T-cell (primary cell): ENCODE results near the gene GNG14. TPM values are rescaled to one million over a fixed set of nuclear protein-coding genes. Genes with fewer than 3 reads are reported as not detected.

Source experiments
- ATAC-seq, 4 experiments: fragments of 200-7000 bp in 3 of 4; fragments of 150-1000 bp in 1 of 4; cut with Tn5 transposase; replicated peaks in 1 of 4; 1 replicate in 3 of 4; 2 replicates in 1 of 4; pipeline ENCODE4 v1.10.0; 2021; ENCODE audit warnings: moderate library complexity in 3 of 4, mild to moderate bottlenecking in 2 of 4, moderate number of reproducible peaks in 1 of 4
- CTCF ChIA-PET, 2 donors: fragments of 300-600 bp; sonication (Branson Sonifier 250); formaldehyde crosslinking; loops; one replicate each; lab custom pipeline; 2022; ENCODE audit warnings: antibody characterized with exemption in 2 of 2; lab: Charles Lee
- POLR2A ChIA-PET, 2 donors: fragments of 300-600 bp; sonication (Branson Sonifier 250); formaldehyde crosslinking; loops; one replicate each; lab custom pipeline; 2022; ENCODE audit warnings: antibody characterized with exemption in 2 of 2; lab: Charles Lee
- DNase-seq, 35 experiments: peaks; one replicate each; pipeline versions ENCODE4 v3.0.0 to v3.0.0-alpha.2; 2013 to 2023
- H3K27ac ChIP-seq: one replicate; pipeline ENCODE4 v1.5.1; 2013; ENCODE audit warnings: low read length
- H3K27me3 ChIP-seq, 2 experiments: replicated peaks in 1 of 2; 1 replicate in 1 of 2; 2 replicates in 1 of 2; pipeline versions ENCODE4 v1.6.1 to v1.7.0; 2013; ENCODE audit warnings: low read length in 1 of 2, mixed read lengths in 1 of 2; ENCODE audit not compliant: control insufficient read depth in 2 of 2, insufficient read depth in 2 of 2; ENCODE audit errors: extremely low read depth in 1 of 2
- H3K36me3 ChIP-seq, 2 donors: 1 replicate in 1 of 2; 2 replicates in 1 of 2; pipeline versions ENCODE4 v1.6.1 to v1.7.0; 2013; ENCODE audit warnings: low read length in 1 of 2; ENCODE audit not compliant: control insufficient read depth in 2 of 2, insufficient read depth in 1 of 2; ENCODE audit errors: extremely low read depth in 1 of 2
- H3K4me1 ChIP-seq, 2 experiments: 1 replicate in 1 of 2; 2 replicates in 1 of 2; pipeline versions ENCODE4 v1.6.1 to v1.7.0; 2013; ENCODE audit warnings: low read length in 2 of 2, mixed read lengths in 1 of 2; ENCODE audit not compliant: insufficient read depth in 2 of 2, control insufficient read depth in 1 of 2; ENCODE audit errors: extremely low read depth in 1 of 2
- H3K4me3 ChIP-seq, 2 donors: 1 replicate in 1 of 2; 2 replicates in 1 of 2; pipeline versions ENCODE4 v1.5.1 to v1.7.0; 2013; ENCODE audit warnings: mild to moderate bottlenecking in 2 of 2, low read length in 1 of 2, moderate library complexity in 1 of 2; ENCODE audit not compliant: control insufficient read depth in 1 of 2; ENCODE audit errors: extremely low read depth in 1 of 2
- H3K9me3 ChIP-seq: 2 replicates; pipeline ENCODE4 v1.7.0; 2013
- H3K27ac Mint-ChIP-seq, 2 donors: one replicate each; pipeline ENCODE4 v1.8.0; 2020 to 2021; ENCODE audit warnings: mild to moderate bottlenecking in 2 of 2, mixed read lengths in 2 of 2
- H3K27me3 Mint-ChIP-seq, 2 donors: one replicate each; pipeline ENCODE4 v1.8.0; 2021 to 2022; ENCODE audit warnings: mixed read lengths in 2 of 2
- H3K36me3 Mint-ChIP-seq: one replicate; pipeline ENCODE4 v1.8.0; 2021; ENCODE audit warnings: mixed read lengths
- H3K4me1 Mint-ChIP-seq, 3 donors: one replicate each; pipeline ENCODE4 v1.8.0; 2020 to 2022; ENCODE audit warnings: mixed read lengths in 3 of 3, mild to moderate bottlenecking in 1 of 3
- H3K4me3 Mint-ChIP-seq, 3 donors: one replicate each; pipeline ENCODE4 v1.8.0; 2020 to 2022; ENCODE audit warnings: mild to moderate bottlenecking in 3 of 3, mixed read lengths in 3 of 3, moderate library complexity in 3 of 3
- H3K9me3 Mint-ChIP-seq, 3 donors: one replicate each; pipeline ENCODE4 v1.8.0; 2020 to 2022; ENCODE audit warnings: mixed read lengths in 3 of 3
- WGBS: methylation state at CpG from one replicate; pipeline ENCODE4 v1.1.5; 2013; ENCODE audit warnings: missing lambda C conversion rate; ENCODE audit not compliant: insufficient coverage; 5-methylcytosine and 5-hydroxymethylcytosine counted together
- total RNA-seq, 35 experiments: library from RNA in 6 of 35; stranded (reverse) in 6 of 35; fragments of 120-200 nt in 1 of 35; gene quantifications; one replicate each; pipeline versions ENCODE4 v1.2.1 to v1.2.4 and lab custom pipeline; 2013 to 2026

Gene GNG14
- total RNA-seq, 5 donors from 2014 or later (not counting 1 experiment from before 2014, with no cell fraction given) = not detected

- no peaks in the 10 kb centered on the region for H3K9me3 ChIP-seq
- ATAC-seq (no peak), DNase-seq (no peak)
- Mint-ChIP-seq H3K9me3 (no peaks in the 10 kb centered on the region), H3K36me3 (peaks cover 9% of the 10 kb centered on the region), H3K27ac (peak overlapping the region in 1 of 2 donors; percentile 57), H3K4me1 (peaks cover 0 to 2% (median 0%) of the 10 kb centered on the region in 3 donors), H3K4me3 (no peak overlapping the region), H3K27me3 (no peaks in the 10 kb centered on the region)
- ChIA-PET POLR2A (no interaction called here), CTCF (interaction anchor here in 1 of 2 donors (0.5 kb wide), 1 partner anchor 9 kb away, joined by 7 read pairs; no protein-coding TSS in a partner anchor)
- WGBS = 86% methylated on average over 4 of the region's 10 CpGs
- no peaks in the 10 kb centered on the region for H3K4me1 ChIP-seq
- no peak overlapping the region for H3K27ac ChIP-seq
- H3K4me3 ChIP-seq = no peak overlapping the region
- peaks cover 4 to 7% of the 10 kb centered on the region in 2 donors for H3K36me3 ChIP-seq
- H3K27me3 ChIP-seq = no peaks in the 10 kb centered on the region
These were observed 41.2 kb upstream of the GNG14 start for GRCh38 chr19:12646551-12646950.

- Mint-ChIP-seq H3K9me3 (no peaks in the 10 kb centered on the region), H3K4me1 (peaks cover 0 to 2% (median 0%) of the 10 kb centered on the region in 3 donors), H3K27me3 (no peaks in the 10 kb centered on the region), H3K4me3 (no peak overlapping the region), H3K36me3 (peaks cover 13% of the 10 kb centered on the region), H3K27ac (peak overlapping the region in 1 of 2 donors; percentile 57)
- 82% methylated on average over 3 of the region's 8 CpGs for WGBS
- H3K27me3 ChIP-seq = no peaks in the 10 kb centered on the region
- peaks cover 4 to 12% of the 10 kb centered on the region in 2 donors for H3K36me3 ChIP-seq
- H3K9me3 ChIP-seq = no peaks in the 10 kb centered on the region
- H3K27ac ChIP-seq = no peak overlapping the region
- peak in 2 of 4 experiments; percentile 14 to 17 for ATAC-seq
- no peak for DNase-seq
- H3K4me3 ChIP-seq = no peak overlapping the region
- H3K4me1 ChIP-seq = no peaks in the 10 kb centered on the region
- POLR2A ChIA-PET = no interaction called here
- CTCF ChIA-PET = interaction anchor here in 1 of 2 donors (0.5 kb wide), 1 partner anchor 9 kb away, joined by 7 read pairs; no protein-coding TSS in a partner anchor
These were observed 40.8 kb upstream of the GNG14 start for GRCh38 chr19:12647047-12647446.

- ATAC-seq = peak; percentile 49 to 81 (median 54)
- no peaks in the 10 kb centered on the region for H3K27me3 ChIP-seq
- H3K4me3 Mint-ChIP-seq = peak overlapping the region in 1 of 3 donors; percentile 9
These were observed 40.2 kb upstream of the GNG14 start for GRCh38 chr19:12647490-12648071.

GRCh38 chr19:12648088-12648487 lies 39.7 kb upstream of the GNG14 start:
- H3K4me3 Mint-ChIP-seq = peak overlapping the region in 1 of 3 donors; percentile 9
- CTCF ChIA-PET = no interaction called here
- no peak for ATAC-seq

More at GRCh38 chr19:12647490-12648071, 40.2 kb upstream of the GNG14 start:
- Histone ChIP-seq H3K4me3 (no peak overlapping the region), H3K4me1 (no peaks in the 10 kb centered on the region), H3K27ac (no peak overlapping the region), H3K36me3 (peaks cover 4 to 16% of the 10 kb centered on the region in 2 donors), H3K9me3 (no peaks in the 10 kb centered on the region)
- POLR2A ChIA-PET = no interaction called here
- peak in 7 of 35 experiments; percentile 12 to 43 (median 20) for DNase-seq
- WGBS = 88% methylated on average over 29 of the region's 31 CpGs
- peaks cover 0 to 2% (median 0%) of the 10 kb centered on the region in 3 donors for H3K4me1 Mint-ChIP-seq
- no peaks in the 10 kb centered on the region for H3K9me3 Mint-ChIP-seq
- peaks cover 13% of the 10 kb centered on the region for H3K36me3 Mint-ChIP-seq
- CTCF ChIA-PET = no interaction called here
- no peak overlapping the region for H3K27ac Mint-ChIP-seq
- H3K27me3 Mint-ChIP-seq = no peaks in the 10 kb centered on the region

GRCh38 chr19:12649941-12650340 lies 37.9 kb upstream of the GNG14 start:
- no peaks in the 10 kb centered on the region for H3K4me1 ChIP-seq
- no peak for ATAC-seq
- peaks cover 2 to 31% of the 10 kb centered on the region in 2 donors for H3K36me3 ChIP-seq
- no peak for DNase-seq
- no peak overlapping the region for H3K4me3 Mint-ChIP-seq
- POLR2A ChIA-PET = no interaction called here
- H3K4me1 Mint-ChIP-seq = peaks cover 0 to 2% (median 0%) of the 10 kb centered on the region in 3 donors
- peaks cover 14% of the 10 kb centered on the region for H3K36me3 Mint-ChIP-seq
- no peak overlapping the region for H3K4me3 ChIP-seq
- no peaks in the 10 kb centered on the region for H3K27me3 Mint-ChIP-seq
- no peaks in the 10 kb centered on the region for H3K9me3 Mint-ChIP-seq
- CTCF ChIA-PET = no interaction called here
- H3K27ac Mint-ChIP-seq = no peak overlapping the region
- WGBS = 95% methylated on average over 7 of the region's 10 CpGs
- H3K27ac ChIP-seq = no peak overlapping the region
- no peaks in the 10 kb centered on the region for H3K9me3 ChIP-seq
- H3K27me3 ChIP-seq = no peaks in the 10 kb centered on the region

More at GRCh38 chr19:12648088-12648487, 39.7 kb upstream of the GNG14 start:
- H3K27me3 ChIP-seq = no peaks in the 10 kb centered on the region
- WGBS = 91% methylated on average over 22 of the region's 29 CpGs
- H3K4me3 ChIP-seq = no peak overlapping the region
- H3K4me1 ChIP-seq = no peaks in the 10 kb centered on the region
- no peaks in the 10 kb centered on the region for H3K9me3 ChIP-seq
- no peak overlapping the region for H3K27ac ChIP-seq
- Mint-ChIP-seq H3K4me1 (peaks cover 0 to 2% (median 0%) of the 10 kb centered on the region in 3 donors), H3K27ac (no peak overlapping the region), H3K9me3 (no peaks in the 10 kb centered on the region), H3K36me3 (peaks cover 13% of the 10 kb centered on the region), H3K27me3 (no peaks in the 10 kb centered on the region)
- no peak for DNase-seq
- POLR2A ChIA-PET = no interaction called here
- H3K36me3 ChIP-seq = peaks cover 4 to 16% of the 10 kb centered on the region in 2 donors

- H3K4me1 ChIP-seq = no peaks in the 10 kb centered on the region
- POLR2A ChIA-PET = no interaction called here
- Mint-ChIP-seq H3K9me3 (no peaks in the 10 kb centered on the region), H3K4me1 (peaks cover 0 to 3% (median 2%) of the 10 kb centered on the region in 3 donors), H3K27me3 (no peaks in the 10 kb centered on the region), H3K4me3 (no peak overlapping the region), H3K27ac (no peak overlapping the region), H3K36me3 (peaks cover 30% of the 10 kb centered on the region)
- peaks cover 5 to 52% of the 10 kb centered on the region in 2 donors for H3K36me3 ChIP-seq
- ATAC-seq (no peak), DNase-seq (no peak)
- no peak overlapping the region for H3K4me3 ChIP-seq
- CTCF ChIA-PET = no interaction called here
- WGBS = no CpG with 5 or more reads among the region's 6 CpGs
- no peak overlapping the region for H3K27ac ChIP-seq
- no peaks in the 10 kb centered on the region for H3K27me3 ChIP-seq
- H3K9me3 ChIP-seq = no peaks in the 10 kb centered on the region
These were observed 35.6 kb upstream of the GNG14 start for GRCh38 chr19:12652219-12652618.
